Fibroblast of skin of right quadriceps (primary cell): ENCODE results near the gene HOXB2.
A peak's percentile ranks its signal among the peaks of the same experiment; 100 is the strongest.
"Not testable (repeated sequence)": the region's sequence is repeated elsewhere in the genome, so short reads cannot be mapped to it uniquely, and the experiment has no call there.

Experiments used
- DNase-seq: peaks from one replicate; pipeline ENCODE4 v3.0.0-alpha.2; 2013

Gene HOXB2

GRCh38 chr17:48513097-48513496, 31.8 kb downstream of the HOXB2 start:
- no peak for DNase-seq

DNA sequence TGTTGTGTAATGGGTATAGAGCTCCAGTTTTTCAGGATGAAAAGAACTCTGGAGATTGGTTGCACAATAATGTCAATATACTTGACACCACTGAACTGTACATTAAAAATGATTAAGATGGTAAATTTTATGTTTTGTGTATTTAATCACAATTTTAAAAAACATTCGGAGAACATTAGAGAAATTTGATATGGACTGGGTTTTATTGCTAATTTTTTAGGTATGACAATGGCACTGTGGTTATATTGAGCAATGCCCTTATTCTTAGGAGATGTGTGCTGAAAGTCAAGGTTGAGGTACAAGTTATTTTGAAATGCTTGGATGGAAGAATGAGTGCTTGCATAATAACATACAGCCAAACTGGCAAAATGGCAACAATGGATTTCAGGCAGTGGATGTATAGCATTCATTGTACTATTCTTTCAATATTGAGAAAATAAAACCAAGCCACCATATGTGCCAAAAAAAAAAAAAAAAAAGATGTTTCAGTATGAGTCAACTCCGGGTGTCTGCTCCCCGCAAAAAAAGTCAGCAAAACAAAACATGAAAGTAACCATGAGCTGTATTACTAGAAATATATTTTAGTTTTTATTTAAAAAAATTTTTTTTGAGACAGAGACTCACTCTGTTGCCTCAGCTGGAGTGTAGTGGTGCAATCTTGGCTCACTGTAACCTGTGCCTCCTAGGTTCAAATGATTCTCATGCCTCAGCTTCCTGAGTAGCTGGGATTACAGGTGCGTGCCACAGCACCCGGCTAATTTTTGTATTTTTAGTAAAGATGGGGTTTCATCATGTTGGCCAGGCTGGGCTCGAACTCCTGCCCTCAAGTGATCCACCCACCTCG, 33.9 kb downstream of the HOXB2 start:
- peak; percentile 72 for DNase-seq

- no peak for DNase-seq
These were observed 34.5 kb downstream of the HOXB2 start for GRCh38 chr17:48510381-48510760.

- not testable (repeated sequence) for DNase-seq
These were observed 35.2 kb downstream of the HOXB2 start for GRCh38 chr17:48509708-48510107.

DNA sequence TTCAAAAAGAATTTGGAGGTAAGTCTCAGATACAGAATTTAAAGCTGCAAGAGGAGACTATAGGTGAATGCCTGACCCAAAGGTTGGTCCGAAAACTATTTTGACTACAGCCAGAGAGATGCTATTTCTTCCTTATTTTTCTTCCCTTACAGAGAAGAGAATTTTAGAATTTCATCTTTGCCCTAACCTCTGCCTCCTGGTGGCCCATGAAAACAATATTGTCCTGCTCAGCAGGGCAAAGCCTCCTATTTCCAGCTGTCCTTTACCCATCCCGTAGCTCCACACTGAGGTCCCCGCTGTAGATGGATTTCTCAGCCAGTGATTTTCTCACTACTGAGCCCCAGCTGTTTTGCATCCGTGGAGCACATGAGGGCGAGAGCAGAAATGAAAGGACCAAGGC, 38.7 kb downstream of the HOXB2 start:
- DNase-seq = no peak

- peak; percentile 83 for DNase-seq
These were observed 39.1 kb downstream of the HOXB2 start for GRCh38 chr17:48505788-48506187.

GRCh38 chr17:48504953-48505352, 40.0 kb downstream of the HOXB2 start:
- no peak for DNase-seq

- no peak for DNase-seq
These were observed 41.2 kb downstream of the HOXB2 start for GRCh38 chr17:48503747-48504146.

GRCh38 chr17:48502901-48503300, 42.0 kb downstream of the HOXB2 start:
- no peak for DNase-seq

- DNase-seq = no peak
These were observed 42.6 kb downstream of the HOXB2 start for GRCh38 chr17:48502312-48502711.

- DNase-seq = peak; percentile 71
These were observed 44.2 kb downstream of the HOXB2 start for GRCh38 chr17:48500435-48501426.

DNA sequence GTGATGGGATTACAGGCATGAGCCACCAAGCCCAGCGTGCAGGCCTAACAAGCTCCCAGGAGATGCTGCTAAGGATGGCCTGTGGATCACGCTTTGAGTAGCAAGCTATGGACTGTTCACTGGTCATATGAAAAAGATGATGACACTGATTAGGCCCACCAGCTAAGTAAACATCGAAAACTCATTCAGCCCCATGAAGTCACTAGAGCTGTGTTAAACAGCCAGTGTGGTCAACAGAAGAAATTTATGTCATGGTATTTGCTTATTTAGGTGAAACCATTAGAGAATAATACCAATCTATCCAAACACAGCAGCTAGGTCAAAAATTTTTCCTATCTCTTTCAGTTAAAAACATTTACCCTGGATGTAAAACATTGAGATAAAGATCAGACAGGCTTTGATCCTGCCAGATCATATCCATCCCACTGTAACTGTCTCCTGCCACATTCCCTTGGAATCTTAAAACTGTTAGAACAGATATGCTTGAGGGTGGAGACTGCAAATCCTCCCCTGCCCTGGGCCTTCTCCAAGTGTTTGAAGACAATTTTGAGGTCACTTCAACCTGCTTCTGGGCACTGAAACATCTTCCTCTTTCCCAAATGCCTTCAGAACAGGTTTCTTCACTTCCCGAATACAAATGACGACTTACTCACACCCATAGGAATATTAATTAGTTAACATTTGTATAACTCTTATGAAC, 45.0 kb downstream of the HOXB2 start:
- no peak for DNase-seq

DNA sequence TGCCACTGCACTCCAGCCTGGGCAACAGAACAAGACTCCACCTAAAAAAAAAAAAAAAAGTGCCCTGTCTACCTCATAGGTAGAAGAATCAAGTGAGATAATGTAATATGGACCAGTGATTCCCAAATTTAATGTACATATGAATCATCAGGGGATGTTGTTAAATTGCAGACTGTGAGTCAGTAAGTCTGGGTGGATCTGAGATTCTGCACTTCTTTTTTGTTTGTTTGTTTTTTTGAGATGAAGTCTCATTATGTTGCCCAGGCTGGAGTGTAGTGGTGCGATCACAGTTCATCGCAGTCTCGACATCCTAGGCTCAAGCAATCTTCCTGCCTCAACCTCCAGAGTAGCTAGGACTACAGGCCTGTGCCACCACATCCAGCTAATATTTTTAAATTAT, 45.7 kb downstream of the HOXB2 start:
- DNase-seq = peak; percentile 48

DNA sequence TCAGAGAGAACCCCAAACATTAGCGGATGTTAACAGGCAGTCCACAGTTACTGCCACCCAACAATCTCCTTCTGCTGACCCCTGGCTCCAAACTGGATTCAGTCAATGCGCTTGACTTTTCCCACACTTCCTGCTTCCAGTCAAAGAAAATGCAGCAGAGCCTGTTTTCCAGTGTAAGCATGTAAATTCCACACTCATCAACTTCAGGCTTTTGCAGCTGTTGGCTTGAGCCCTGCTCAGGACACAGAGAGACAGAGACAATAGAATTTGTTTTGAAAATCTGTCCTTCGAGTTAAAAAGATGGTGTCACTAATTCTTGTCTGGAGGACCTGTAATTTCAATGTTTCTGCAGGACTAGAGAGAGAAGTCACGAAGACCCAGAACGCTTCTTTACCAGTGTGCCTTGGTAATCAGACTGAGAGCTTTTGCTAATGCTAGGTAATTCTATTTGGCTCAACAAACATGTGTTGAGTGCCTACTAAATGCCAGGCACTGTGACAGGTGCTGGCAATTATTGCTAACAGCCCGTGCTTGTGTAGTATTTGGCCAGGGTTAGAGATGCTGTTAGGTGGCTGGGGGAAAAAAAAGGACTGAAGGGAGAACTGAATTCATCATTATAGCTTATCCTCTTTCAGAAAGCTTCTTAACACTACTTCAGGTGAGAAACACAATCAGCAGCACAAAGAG, 46.6 kb downstream of the HOXB2 start:
- no peak for DNase-seq

DNA sequence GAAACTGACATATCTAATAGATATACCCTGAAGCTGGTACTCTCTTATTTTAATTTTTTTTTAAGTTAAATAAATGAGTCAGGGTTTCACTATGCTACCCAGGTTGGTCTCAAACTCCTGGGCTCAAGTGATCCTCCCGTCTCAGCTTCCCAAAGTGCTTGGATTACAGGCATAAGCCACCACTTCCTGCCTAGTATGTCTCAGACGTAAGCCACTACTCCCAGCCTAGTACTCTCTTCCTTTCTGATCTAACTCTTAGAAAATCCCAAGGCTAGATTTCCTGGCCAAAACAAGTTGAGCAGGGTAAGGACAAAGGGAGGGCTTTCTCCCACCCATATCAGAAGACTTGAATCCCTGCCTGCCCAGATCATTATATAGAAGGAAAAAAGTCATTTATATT, 47.8 kb downstream of the HOXB2 start:
- peak; percentile 82 for DNase-seq

- peak; percentile 80 for DNase-seq
These were observed 50.6 kb downstream of the HOXB2 start for GRCh38 chr17:48494335-48494734.
